K562 (cell line): ENCODE measurements around the gene TRIM44. TPM values are rescaled to one million over a fixed set of nuclear protein-coding genes. Genes with fewer than 3 reads are reported as not detected.

ENCODE experiments used
- ATAC-seq: fragments of 200-7000 bp; cut with Tn5 transposase; 3 replicates; pipeline ENCODE4 v1.9.1; 2020; ENCODE audit warnings: moderate library complexity
- BruUV-seq: library from RNA; stranded (reverse); fragments of 400-500 nt; replicated peaks from 2 replicates; lab custom pipeline; 2021; lab: Mats Ljungman, UMichigan
- CTCF ChIA-PET: fragments of 300-600 bp; formaldehyde crosslinking; extraction: SDS; loops from one replicate; lab custom pipeline; 2021; ENCODE audit warnings: low intra/inter-chr PET ratio; lab: Yijun Ruan, JAX
- POLR2A ChIA-PET: fragments of 300-600, 350-650 bp; sonication (Branson Sonifier 250); formaldehyde crosslinking; extraction: SDS; loops from one replicate; lab custom pipeline; 2021; ENCODE audit warnings: antibody characterized with exemption, inconsistent platforms; lab: Yijun Ruan, JAX
- DNase-seq, 4 experiments: peaks; one replicate each; pipeline versions ENCODE4 v3.0.0 to v3.0.0-alpha.2; 2011 to 2018; ENCODE audit warnings: low spot score in 3 of 4, mixed read lengths in 3 of 4; ENCODE audit errors: extremely low read depth in 1 of 4
- FAIRE-seq: peaks from 2 replicates; lab custom pipeline; 2011; peaks lifted over from hg19 to GRCh38; lab: Jason Lieb, UNC
- H2AFZ ChIP-seq: 2 replicates; pipeline ENCODE4 v1.6.0; 2011; ENCODE audit warnings: low read depth, low read length, control low read depth, inconsistent platforms
- H3K27ac ChIP-seq: fragments of 200-600 bp; 3 replicates; pipeline ENCODE4 v1.8.0; 2011; ENCODE audit warnings: low read depth, mild to moderate bottlenecking, control low read depth, inconsistent platforms, low read length, moderate library complexity, mixed read lengths; ENCODE audit errors: extremely low read depth
- H3K27me3 ChIP-seq, 2 experiments: fragments of 300-600 bp in 1 of 2; 2 replicates in 1 of 2; 3 replicates in 1 of 2; pipeline versions ENCODE4 v1.6.0 to v1.8.0; 2011; ENCODE audit warnings: inconsistent platforms in 2 of 2, low read length in 2 of 2, mild to moderate bottlenecking in 1 of 2, mixed read lengths in 1 of 2, moderate library complexity in 1 of 2; ENCODE audit not compliant: control insufficient read depth in 2 of 2, insufficient read depth in 2 of 2
- H3K36me3 ChIP-seq: fragments of 300-600 bp; 3 replicates; pipeline ENCODE4 v1.8.0; 2011; ENCODE audit warnings: mild to moderate bottlenecking, low read length, inconsistent platforms; ENCODE audit not compliant: control insufficient read depth, insufficient read depth
- H3K4me1 ChIP-seq, 2 experiments: fragments of 200-600 bp in 1 of 2; replicated peaks in 1 of 2; 2 replicates in 1 of 2; 3 replicates in 1 of 2; pipeline versions ENCODE4 v1.5.1 to v1.8.0; 2011; ENCODE audit warnings: inconsistent platforms in 2 of 2, low read length in 2 of 2, mild to moderate bottlenecking in 1 of 2, mixed read lengths in 1 of 2, moderate library complexity in 1 of 2; ENCODE audit not compliant: control insufficient read depth in 2 of 2, insufficient read depth in 2 of 2
- H3K4me2 ChIP-seq: 2 replicates; pipeline ENCODE4 v1.6.1; 2011; ENCODE audit warnings: low read length, control low read depth, inconsistent platforms, mixed read lengths; ENCODE audit not compliant: insufficient read depth
- H3K4me3 ChIP-seq: fragments of 200-600 bp; sonication (generic), shearing (Covaris generic); 2 replicates; pipeline ENCODE4 v1.5.1; 2016; ENCODE audit warnings: control low read depth, inconsistent platforms
- H3K79me2 ChIP-seq: fragments of 200-600 bp; 3 replicates; pipeline ENCODE4 v1.8.0; 2011; ENCODE audit warnings: low read length, inconsistent platforms; ENCODE audit not compliant: control insufficient read depth, insufficient read depth
- H3K9ac ChIP-seq, 2 experiments: 2 replicates each; pipeline versions ENCODE4 v1.6.0 to v1.6.1; 2011; ENCODE audit warnings: low read depth in 2 of 2, low read length in 2 of 2, control low read depth in 1 of 2, inconsistent platforms in 1 of 2, mild to moderate bottlenecking in 1 of 2, mixed read lengths in 1 of 2; ENCODE audit not compliant: insufficient read depth in 1 of 2
- H3K9me1 ChIP-seq: one replicate; pipeline ENCODE4 v1.6.0; 2011; ENCODE audit warnings: inconsistent platforms, mild to moderate bottlenecking, low read length, moderate library complexity; ENCODE audit not compliant: control insufficient read depth, insufficient read depth
- H3K9me3 ChIP-seq: replicated peaks from 2 replicates; pipeline ENCODE4 v1.5.1; 2011; ENCODE audit warnings: low read depth, low read length, inconsistent platforms; ENCODE audit not compliant: control insufficient read depth, insufficient read depth
- H4K20me1 ChIP-seq: replicated peaks from 2 replicates; pipeline ENCODE4 v1.6.1; 2011; ENCODE audit warnings: low read length, inconsistent platforms, mixed read lengths; ENCODE audit not compliant: control insufficient read depth, insufficient read depth
- CREBBP ChIP-seq: IDR thresholded peaks from one replicate; pipeline ENCODE4 v1.6.1; 2012; ENCODE audit warnings: low read depth, mild to moderate bottlenecking, control low read depth, inconsistent platforms, low read length
- MAZ ChIP-seq, 2 experiments: fragments of 450-650 bp in 1 of 2; sonication (generic) in 1 of 2; formaldehyde crosslinking; IDR thresholded peaks in 1 of 2; conservative IDR thresholded peaks in 1 of 2; 2 replicates each; pipeline versions ENCODE4 v1.4.0 to v1.5.0; 2020; ENCODE audit warnings: mild to moderate bottlenecking in 1 of 2, missing genetic modification reagents in 1 of 2
- MYBL2 ChIP-seq, 2 experiments: fragments of 450-650 bp in 1 of 2; sonication (generic) in 1 of 2; formaldehyde crosslinking in 1 of 2; IDR thresholded peaks; 2 replicates each; pipeline versions ENCODE4 v1.6.1 to v1.8.1; 2017 to 2022; ENCODE audit warnings: borderline replicate concordance in 1 of 2, inconsistent platforms in 1 of 2, low read depth in 1 of 2, mild to moderate bottlenecking in 1 of 2, missing genetic modification reagents in 1 of 2, moderate library complexity in 1 of 2
- PHF20 ChIP-seq: fragments of 450-650 bp; IDR thresholded peaks from 2 replicates; pipeline ENCODE4 v1.6.1; 2018; ENCODE audit not compliant: partially characterized antibody
- SMARCE1 ChIP-seq: fragments of 450-650 bp; IDR thresholded peaks from 2 replicates; pipeline ENCODE4 v1.7.1; 2016; ENCODE audit warnings: mild to moderate bottlenecking
- ZFP30 ChIP-seq: fragments of 250-450 bp; sonication (Bioruptor Pico); IDR thresholded peaks from 2 replicates; pipeline ENCODE4 v1.8.0; 2022; ENCODE audit warnings: moderate library complexity, mild to moderate bottlenecking, inconsistent platforms, borderline replicate concordance
- WGBS: fragments of 100-300 bp; shearing (Covaris generic); methylation state at CpG from one replicate; pipeline ENCODE4 v1.1.6; 2016; ENCODE audit warnings: low coverage, mixed read lengths; ENCODE audit not compliant: insufficient coverage; ENCODE audit errors: missing lambda C conversion rate; 5-methylcytosine and 5-hydroxymethylcytosine counted together
- in situ Hi-C: fragments of 300-500 bp; cut with MboI; formaldehyde crosslinking; loops from 4 replicates; pipeline ENCODE4 v1.15.0; 2018; ENCODE audit warnings: inconsistent platforms, mixed read lengths
- intact Hi-C: fragments of 100-400 bp; cut with micrococcal nuclease; formaldehyde crosslinking; loops from 2 replicates; pipeline ENCODE4 v1.14.2; 2022
- polyA plus RNA-seq, 8 experiments: library from polyadenylated mRNA; depleted of rRNA in 4 of 8; stranded (reverse) in 5 of 8; unstranded in 3 of 8; fragments of >200 nt; fragmentation: Nextera tagmentation in 2 of 8; fragmentation: Illumina TruSeq in 1 of 8; extraction: Ambion mirVana in 2 of 8; extraction: Trizol in 1 of 8; gene quantifications; 2 replicates each; pipeline versions ENCODE4 v1.2.1 to v1.2.3, GENCODE V29; 2011 to 2014; ENCODE audit warnings: inconsistent platforms in 1 of 8, missing spikeins in 1 of 8
- total RNA-seq, 7 experiments: library from RNA; depleted of rRNA in 6 of 7; stranded (reverse); fragments of >200 nt in 6 of 7; fragmentation: Illumina TruSeq in 2 of 7; extraction: Trizol in 2 of 7; gene quantifications; 2 replicates each; pipeline versions ENCODE4 v1.2.1 to v1.2.3, GENCODE V29; 2011 to 2021; ENCODE audit warnings: low replicate concordance in 1 of 7

Gene TRIM44
- total and polyA plus RNA-seq, 9 of the 15 experiments (the other 6 are each of a cell fraction or from before 2014, with no cell fraction given) = 8.3 to 105 (median 37.2) TPM

GRCh38 chr11:35619855-35620640 is 42.5 kb upstream of the TRIM44 start:
- Histone ChIP-seq H2AFZ (peak overlapping the region; percentile 72), H3K4me2 (peak overlapping the region; percentile 39), H3K79me2 (no peaks in the 10 kb centered on the region), H3K9ac (peak overlapping the region in 1 of 2 experiments; percentile 69; a peak in 2 of 4 replicates), H3K27ac (no peak overlapping the region), H3K4me3 (peak overlapping the region; percentile 4; the same call in 1 of the 2 replicates), H3K36me3 (no peaks in the 10 kb centered on the region), H3K4me1 (peaks cover 0 to 24% of the 10 kb centered on the region in 2 experiments; a peak in 4 of 5 replicates), H3K9me3 (no peaks in the 10 kb centered on the region), H4K20me1 (peaks cover 9% of the 10 kb centered on the region), H3K9me1 (no peaks in the 10 kb centered on the region), H3K27me3 (peaks cover 19 to 37% of the 10 kb centered on the region in 2 experiments)
- DNase-seq (peak; percentile 28 to 50 (median 32)), FAIRE-seq (peak; percentile 29), ATAC-seq (no peak)
- intact Hi-C loops = loop anchor here (5.0 kb wide), 2 partner anchors 397 to 412 kb away; no protein-coding TSS in a partner anchor
- TF ChIP-seq ZFP30 (CRISPR knock-in tag) = no peak
- no peak for TF ChIP-seq MYBL2 (IDR thresholded peaks at IDR 0.05; ENCODE audit: low read depth)
- no peak for TF ChIP-seq MYBL2 (CRISPR knock-in tag; IDR thresholded peaks at IDR 0.05; ENCODE audit: borderline replicate concordance)
- TF ChIP-seq PHF20 = no peak
- TF ChIP-seq SMARCE1 = no peak
- no peak for TF ChIP-seq CREBBP
- TF ChIP-seq MAZ (CRISPR knock-in tag; conservative IDR thresholded peaks at IDR 0.05 in 1 of 2, IDR thresholded peaks at IDR 0.05 in 1 of 2) = no peak
- CTCF ChIA-PET = no interaction called here
- no TSS peak for BruUV-seq
- 9% methylated on average over 24 of the region's 33 CpGs for WGBS
- in situ Hi-C loops = no loop called here
- POLR2A ChIA-PET = interaction anchor here (0.6 to 0.7 kb wide), 3 partner anchors 9 to 322 kb away, joined by 3 to 4 read pairs (median 4); no protein-coding TSS in a partner anchor
